Inflammatory macrophage treated with lipopolysaccharide for 1 hour (primary cell): Measurements from ENCODE around the gene SNX13.

Experiments used
- DNase-seq, 2 donors: peaks; one replicate each; pipeline ENCODE4 v3.0.0-alpha.2; 2020 to 2022

Gene SNX13

GRCh38 chr7:17946591-17946990, 6.3 kb upstream of the SNX13 start:
- peak; percentile 23 to 30 for DNase-seq

GRCh38 chr7:17944720-17945119, 4.4 kb upstream of the SNX13 start:
- DNase-seq = no peak

- DNase-seq = no peak
These were observed 2.7 kb upstream of the SNX13 start for GRCh38 chr7:17943006-17943405.

- DNase-seq = no peak
These were observed 1.9 kb upstream of the SNX13 start for GRCh38 chr7:17942231-17942630.

- no peak for DNase-seq
These were observed 697 bp upstream of the SNX13 start for GRCh38 chr7:17940951-17941431.

GRCh38 chr7:17939606-17940301, 540 bp downstream of the SNX13 start:
- DNase-seq = peak; percentile 15 to 28

- DNase-seq = peak; percentile 55 to 64
These were observed 1.1 kb downstream of the SNX13 start for GRCh38 chr7:17939211-17939605.

GRCh38 chr7:17937506-17938120, 2.7 kb downstream of the SNX13 start:
- DNase-seq = no peak

- no peak for DNase-seq
These were observed 4.0 kb downstream of the SNX13 start for GRCh38 chr7:17936321-17936720.

- peak; percentile 41 to 56 for DNase-seq
These were observed 5.6 kb downstream of the SNX13 start for GRCh38 chr7:17934612-17935240.

GRCh38 chr7:17934094-17934493, 6.2 kb downstream of the SNX13 start:
- DNase-seq = no peak

- DNase-seq = no peak
These were observed 7.5 kb downstream of the SNX13 start for GRCh38 chr7:17932770-17933169.

GRCh38 chr7:17931069-17931468, 9.2 kb downstream of the SNX13 start:
- no peak for DNase-seq

- DNase-seq = no peak
These were observed 9.7 kb downstream of the SNX13 start for GRCh38 chr7:17930546-17930945.

- DNase-seq = no peak
These were observed 10.5 kb downstream of the SNX13 start for GRCh38 chr7:17929647-17930395.

- no peak for DNase-seq
These were observed 12.2 kb downstream of the SNX13 start for GRCh38 chr7:17928055-17928454.

- no peak for DNase-seq
These were observed 18.4 kb downstream of the SNX13 start for GRCh38 chr7:17921857-17922416.

- no peak for DNase-seq
These were observed 22.5 kb downstream of the SNX13 start for GRCh38 chr7:17917842-17918241.

GRCh38 chr7:17916786-17917185, 23.5 kb downstream of the SNX13 start:
- DNase-seq = no peak

GRCh38 chr7:17915796-17916195, 24.5 kb downstream of the SNX13 start:
- no peak for DNase-seq

- no peak for DNase-seq
These were observed 25.1 kb downstream of the SNX13 start for GRCh38 chr7:17915168-17915567.

GRCh38 chr7:17913250-17913649, 27.0 kb downstream of the SNX13 start:
- no peak for DNase-seq
